WTC11 (cell line): Measurements from ENCODE around the gene CFAP20DC. TPM values are rescaled to one million over a fixed set of nuclear protein-coding genes. Genes with fewer than 3 reads are reported as not detected.

Experiments used
- ATAC-seq: fragments of 200-7000 bp; cut with Tn5 transposase; 2 replicates; pipeline ENCODE4 v1.10.0; 2021; ENCODE audit warnings: mild to moderate bottlenecking, moderate library complexity
- CTCF ChIA-PET: fragments of 300-600 bp; sonication (Branson Sonifier 250); formaldehyde crosslinking; loops from one replicate; lab custom pipeline; 2021; ENCODE audit warnings: antibody characterized with exemption; lab: Charles Lee
- POLR2A ChIA-PET: fragments of 350-600 bp; sonication (Branson Sonifier 250); formaldehyde crosslinking; loops from one replicate; lab custom pipeline; 2021; ENCODE audit warnings: antibody characterized with exemption; lab: Charles Lee
- DNase-seq: peaks from one replicate; pipeline ENCODE4 v3.0.0; 2021; ENCODE audit warnings: low spot score
- H3K27ac Mint-ChIP-seq: 2 replicates; pipeline ENCODE4 v1.8.0; 2021; ENCODE audit warnings: mixed read lengths
- H3K27me3 Mint-ChIP-seq: 2 replicates; pipeline ENCODE4 v1.8.0; 2021; ENCODE audit warnings: low read depth, mild to moderate bottlenecking, moderate library complexity, mixed read lengths
- H3K36me3 Mint-ChIP-seq: 2 replicates; pipeline ENCODE4 v1.8.0; 2021; ENCODE audit warnings: mixed read lengths
- H3K4me1 Mint-ChIP-seq: 2 replicates; pipeline ENCODE4 v1.8.0; 2022; ENCODE audit warnings: mixed read lengths
- H3K4me3 Mint-ChIP-seq: 2 replicates; pipeline ENCODE4 v1.8.0; 2021; ENCODE audit warnings: mild to moderate bottlenecking, moderate library complexity, mixed read lengths
- H3K9me3 Mint-ChIP-seq: 2 replicates; pipeline ENCODE4 v1.8.0; 2021; ENCODE audit warnings: mixed read lengths
- CREB1 ChIP-seq: sonication (generic); formaldehyde crosslinking; IDR thresholded peaks from 2 replicates; pipeline ENCODE4 v1.8.0; 2023; ENCODE audit warnings: mild to moderate bottlenecking, missing genetic modification reagents
- ELF4 ChIP-seq: sonication (generic); formaldehyde crosslinking; IDR thresholded peaks from 2 replicates; pipeline ENCODE4 v1.8.1; 2022; ENCODE audit warnings: low read depth, mild to moderate bottlenecking, moderate library complexity, missing genetic modification reagents
- EMX1 ChIP-seq: fragments of 250-450 bp; sonication (Bioruptor Pico); IDR thresholded peaks from 2 replicates; pipeline ENCODE4 v1.8.0; 2021; ENCODE audit warnings: mild to moderate bottlenecking
- FOXJ3 ChIP-seq: sonication (generic); formaldehyde crosslinking; IDR thresholded peaks from 2 replicates; pipeline ENCODE4 v1.9.0; 2021; ENCODE audit warnings: missing genetic modification reagents, mild to moderate bottlenecking, borderline replicate concordance
- FOXK1 ChIP-seq: sonication (generic); formaldehyde crosslinking; IDR thresholded peaks from 2 replicates; pipeline ENCODE4 v1.8.0; 2022; ENCODE audit warnings: mild to moderate bottlenecking, moderate library complexity, missing genetic modification reagents
- GRHL2 ChIP-seq: fragments of 250-450 bp; sonication (Bioruptor Pico); IDR thresholded peaks from 2 replicates; pipeline ENCODE4 v1.8.0; 2022; ENCODE audit warnings: mild to moderate bottlenecking, moderate library complexity; ENCODE audit not compliant: insufficient replicate concordance, severe bottlenecking
- KAT7 ChIP-seq: sonication (generic); formaldehyde crosslinking; IDR thresholded peaks from 2 replicates; pipeline ENCODE4 v1.8.1; 2023; ENCODE audit warnings: missing genetic modification reagents, mild to moderate bottlenecking, borderline replicate concordance
- NFATC4 ChIP-seq: fragments of 250-450 bp; sonication (Bioruptor Pico); IDR thresholded peaks from 2 replicates; pipeline ENCODE4 v1.9.0; 2021; ENCODE audit warnings: mild to moderate bottlenecking
- PRRX2 ChIP-seq: fragments of 250-450 bp; sonication (Bioruptor Pico); IDR thresholded peaks from 2 replicates; pipeline ENCODE4 v1.8.0; 2021; ENCODE audit warnings: mild to moderate bottlenecking
- STAT6 ChIP-seq: sonication (generic); formaldehyde crosslinking; conservative IDR thresholded peaks from 2 replicates; pipeline ENCODE4 v1.8.1; 2023; ENCODE audit warnings: mild to moderate bottlenecking, low read depth, missing genetic modification reagents, moderate library complexity
- TEAD1 ChIP-seq: sonication (generic); formaldehyde crosslinking; IDR thresholded peaks from 2 replicates; pipeline ENCODE4 v1.8.0; 2022; ENCODE audit warnings: mild to moderate bottlenecking, missing genetic modification reagents
- TP53 ChIP-seq: sonication (generic); formaldehyde crosslinking; IDR thresholded peaks from 2 replicates; pipeline ENCODE4 v1.8.1; 2023; ENCODE audit warnings: mild to moderate bottlenecking, missing genetic modification reagents
- ZNF416 ChIP-seq: fragments of 250-450 bp; sonication (Bioruptor Pico); IDR thresholded peaks from 2 replicates; pipeline ENCODE4 v1.9.0; 2021; ENCODE audit warnings: mild to moderate bottlenecking, inconsistent platforms
- total RNA-seq: library from RNA; stranded (reverse); gene quantifications from 3 replicates; pipeline ENCODE4 v1.2.3, GENCODE V29; 2021
- TF ChIP-seq, protein P1 (sequence below): fragments of 250-450 bp; sonication (Bioruptor Pico); IDR thresholded peaks from 2 replicates; pipeline ENCODE4 v1.9.0; 2021; ENCODE audit warnings: mild to moderate bottlenecking
- TF ChIP-seq, protein P2 (sequence below): sonication (generic); formaldehyde crosslinking; IDR thresholded peaks from 2 replicates; pipeline ENCODE4 v1.8.1; 2022; ENCODE audit warnings: low read depth, missing genetic modification reagents, borderline replicate concordance
- TF ChIP-seq, protein P3 (sequence below): sonication (generic); formaldehyde crosslinking; conservative IDR thresholded peaks from 2 replicates; pipeline ENCODE4 v1.8.1; 2022; ENCODE audit warnings: mild to moderate bottlenecking, missing genetic modification reagents
- TF ChIP-seq, protein P4 (sequence below): sonication (generic); formaldehyde crosslinking; IDR thresholded peaks from 2 replicates; pipeline ENCODE4 v1.8.1; 2023; ENCODE audit warnings: mild to moderate bottlenecking, missing genetic modification reagents, borderline replicate concordance
- TF ChIP-seq, protein P5 (sequence below): fragments of 250-450 bp; sonication (Bioruptor Pico); IDR thresholded peaks from 2 replicates; pipeline ENCODE4 v1.9.0; 2021; ENCODE audit warnings: moderate library complexity, mild to moderate bottlenecking, inconsistent platforms, borderline replicate concordance

Gene CFAP20DC
- total RNA-seq, 1 experiment from 2014 or later: 4.9 TPM

DNA sequence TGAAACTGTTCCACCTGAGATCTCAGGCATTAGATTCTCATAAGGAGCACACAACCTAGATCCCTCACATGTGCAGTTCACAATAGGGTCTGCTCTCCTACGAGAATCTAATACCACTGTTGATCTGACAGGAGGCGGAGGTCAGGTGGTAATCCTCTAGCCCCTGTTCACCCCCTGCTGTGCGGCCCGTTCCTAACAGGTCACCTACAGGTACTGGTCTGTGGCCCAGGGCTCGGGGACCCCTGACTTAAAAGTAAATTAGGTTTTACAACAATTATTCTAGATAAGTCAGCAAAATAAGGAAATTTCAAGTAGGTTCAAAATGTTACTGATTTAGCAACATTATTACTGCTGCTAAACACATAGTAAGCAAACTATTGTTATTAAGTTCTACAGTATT lies 58.2 kb downstream of the CFAP20DC start:
- Mint-ChIP-seq H3K27ac (no peak overlapping the region), H3K4me3 (no peak overlapping the region), H3K4me1 (peaks cover 8% of the 10 kb centered on the region; the same call in 1 of the 2 replicates), H3K36me3 (no peaks in the 10 kb centered on the region), H3K27me3 (no peaks in the 10 kb centered on the region), H3K9me3 (peaks cover 11% of the 10 kb centered on the region)
- ATAC-seq (no peak), DNase-seq (peak; percentile 31)
- CTCF ChIA-PET: no interaction called here
- POLR2A ChIA-PET: no interaction called here
- TF ChIP-seq TP53 (CRISPR knock-in tag): no peak
- TF ChIP-seq, protein P1, sequence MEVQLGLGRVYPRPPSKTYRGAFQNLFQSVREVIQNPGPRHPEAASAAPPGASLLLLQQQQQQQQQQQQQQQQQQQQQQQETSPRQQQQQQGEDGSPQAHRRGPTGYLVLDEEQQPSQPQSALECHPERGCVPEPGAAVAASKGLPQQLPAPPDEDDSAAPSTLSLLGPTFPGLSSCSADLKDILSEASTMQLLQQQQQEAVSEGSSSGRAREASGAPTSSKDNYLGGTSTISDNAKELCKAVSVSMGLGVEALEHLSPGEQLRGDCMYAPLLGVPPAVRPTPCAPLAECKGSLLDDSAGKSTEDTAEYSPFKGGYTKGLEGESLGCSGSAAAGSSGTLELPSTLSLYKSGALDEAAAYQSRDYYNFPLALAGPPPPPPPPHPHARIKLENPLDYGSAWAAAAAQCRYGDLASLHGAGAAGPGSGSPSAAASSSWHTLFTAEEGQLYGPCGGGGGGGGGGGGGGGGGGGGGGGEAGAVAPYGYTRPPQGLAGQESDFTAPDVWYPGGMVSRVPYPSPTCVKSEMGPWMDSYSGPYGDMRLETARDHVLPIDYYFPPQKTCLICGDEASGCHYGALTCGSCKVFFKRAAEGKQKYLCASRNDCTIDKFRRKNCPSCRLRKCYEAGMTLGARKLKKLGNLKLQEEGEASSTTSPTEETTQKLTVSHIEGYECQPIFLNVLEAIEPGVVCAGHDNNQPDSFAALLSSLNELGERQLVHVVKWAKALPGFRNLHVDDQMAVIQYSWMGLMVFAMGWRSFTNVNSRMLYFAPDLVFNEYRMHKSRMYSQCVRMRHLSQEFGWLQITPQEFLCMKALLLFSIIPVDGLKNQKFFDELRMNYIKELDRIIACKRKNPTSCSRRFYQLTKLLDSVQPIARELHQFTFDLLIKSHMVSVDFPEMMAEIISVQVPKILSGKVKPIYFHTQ: no peak
- no peak for TF ChIP-seq CREB1 (CRISPR knock-in tag)
- TF ChIP-seq NFATC4 (CRISPR knock-in tag): no peak
- no peak for TF ChIP-seq ELF4 (CRISPR knock-in tag)
- TF ChIP-seq GRHL2: no peak
- TF ChIP-seq PRRX2 (CRISPR knock-in tag): no peak
- TF ChIP-seq, protein P2, sequence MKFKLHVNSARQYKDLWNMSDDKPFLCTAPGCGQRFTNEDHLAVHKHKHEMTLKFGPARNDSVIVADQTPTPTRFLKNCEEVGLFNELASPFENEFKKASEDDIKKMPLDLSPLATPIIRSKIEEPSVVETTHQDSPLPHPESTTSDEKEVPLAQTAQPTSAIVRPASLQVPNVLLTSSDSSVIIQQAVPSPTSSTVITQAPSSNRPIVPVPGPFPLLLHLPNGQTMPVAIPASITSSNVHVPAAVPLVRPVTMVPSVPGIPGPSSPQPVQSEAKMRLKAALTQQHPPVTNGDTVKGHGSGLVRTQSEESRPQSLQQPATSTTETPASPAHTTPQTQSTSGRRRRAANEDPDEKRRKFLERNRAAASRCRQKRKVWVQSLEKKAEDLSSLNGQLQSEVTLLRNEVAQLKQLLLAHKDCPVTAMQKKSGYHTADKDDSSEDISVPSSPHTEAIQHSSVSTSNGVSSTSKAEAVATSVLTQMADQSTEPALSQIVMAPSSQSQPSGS (CRISPR knock-in tag): no peak
- TF ChIP-seq ZNF416: no peak
- TF ChIP-seq FOXK1 (CRISPR knock-in tag): no peak
- TF ChIP-seq KAT7 (CRISPR knock-in tag): no peak
- TF ChIP-seq, protein P3, sequence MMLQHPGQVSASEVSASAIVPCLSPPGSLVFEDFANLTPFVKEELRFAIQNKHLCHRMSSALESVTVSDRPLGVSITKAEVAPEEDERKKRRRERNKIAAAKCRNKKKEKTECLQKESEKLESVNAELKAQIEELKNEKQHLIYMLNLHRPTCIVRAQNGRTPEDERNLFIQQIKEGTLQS (CRISPR knock-in tag): no peak
- no peak for TF ChIP-seq FOXJ3 (CRISPR knock-in tag)
- no peak for TF ChIP-seq EMX1
- TF ChIP-seq, protein P4, sequence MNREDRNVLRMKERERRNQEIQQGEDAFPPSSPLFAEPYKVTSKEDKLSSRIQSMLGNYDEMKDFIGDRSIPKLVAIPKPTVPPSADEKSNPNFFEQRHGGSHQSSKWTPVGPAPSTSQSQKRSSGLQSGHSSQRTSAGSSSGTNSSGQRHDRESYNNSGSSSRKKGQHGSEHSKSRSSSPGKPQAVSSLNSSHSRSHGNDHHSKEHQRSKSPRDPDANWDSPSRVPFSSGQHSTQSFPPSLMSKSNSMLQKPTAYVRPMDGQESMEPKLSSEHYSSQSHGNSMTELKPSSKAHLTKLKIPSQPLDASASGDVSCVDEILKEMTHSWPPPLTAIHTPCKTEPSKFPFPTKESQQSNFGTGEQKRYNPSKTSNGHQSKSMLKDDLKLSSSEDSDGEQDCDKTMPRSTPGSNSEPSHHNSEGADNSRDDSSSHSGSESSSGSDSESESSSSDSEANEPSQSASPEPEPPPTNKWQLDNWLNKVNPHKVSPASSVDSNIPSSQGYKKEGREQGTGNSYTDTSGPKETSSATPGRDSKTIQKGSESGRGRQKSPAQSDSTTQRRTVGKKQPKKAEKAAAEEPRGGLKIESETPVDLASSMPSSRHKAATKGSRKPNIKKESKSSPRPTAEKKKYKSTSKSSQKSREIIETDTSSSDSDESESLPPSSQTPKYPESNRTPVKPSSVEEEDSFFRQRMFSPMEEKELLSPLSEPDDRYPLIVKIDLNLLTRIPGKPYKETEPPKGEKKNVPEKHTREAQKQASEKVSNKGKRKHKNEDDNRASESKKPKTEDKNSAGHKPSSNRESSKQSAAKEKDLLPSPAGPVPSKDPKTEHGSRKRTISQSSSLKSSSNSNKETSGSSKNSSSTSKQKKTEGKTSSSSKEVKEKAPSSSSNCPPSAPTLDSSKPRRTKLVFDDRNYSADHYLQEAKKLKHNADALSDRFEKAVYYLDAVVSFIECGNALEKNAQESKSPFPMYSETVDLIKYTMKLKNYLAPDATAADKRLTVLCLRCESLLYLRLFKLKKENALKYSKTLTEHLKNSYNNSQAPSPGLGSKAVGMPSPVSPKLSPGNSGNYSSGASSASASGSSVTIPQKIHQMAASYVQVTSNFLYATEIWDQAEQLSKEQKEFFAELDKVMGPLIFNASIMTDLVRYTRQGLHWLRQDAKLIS (CRISPR knock-in tag): no peak
- no peak for TF ChIP-seq STAT6 (CRISPR knock-in tag)
- no peak for TF ChIP-seq TEAD1 (CRISPR knock-in tag)
- TF ChIP-seq, protein P5, sequence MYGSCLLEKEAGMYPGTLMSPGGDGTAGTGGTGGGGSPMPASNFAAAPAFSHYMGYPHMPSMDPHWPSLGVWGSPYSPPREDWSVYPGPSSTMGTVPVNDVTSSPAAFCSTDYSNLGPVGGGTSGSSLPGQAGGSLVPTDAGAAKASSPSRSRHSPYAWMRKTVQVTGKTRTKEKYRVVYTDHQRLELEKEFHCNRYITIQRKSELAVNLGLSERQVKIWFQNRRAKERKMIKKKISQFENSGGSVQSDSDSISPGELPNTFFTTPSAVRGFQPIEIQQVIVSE (CRISPR knock-in tag): no peak
